HG03045 (cell line): ENCODE data around the gene CRB2.
"Not testable (repeated sequence)": the region's sequence is repeated elsewhere in the genome, so short reads cannot be mapped to it uniquely, and the experiment has no call there.

Experiments
- ATAC-seq: cut with Tn5 transposase; IDR thresholded peaks from one replicate; pipeline ENCODE4 v1.9.1; 2021; ENCODE audit warnings: mild to moderate bottlenecking, moderate library complexity; ENCODE audit not compliant: unreplicated experiment

The CRB2 gene

DNA sequence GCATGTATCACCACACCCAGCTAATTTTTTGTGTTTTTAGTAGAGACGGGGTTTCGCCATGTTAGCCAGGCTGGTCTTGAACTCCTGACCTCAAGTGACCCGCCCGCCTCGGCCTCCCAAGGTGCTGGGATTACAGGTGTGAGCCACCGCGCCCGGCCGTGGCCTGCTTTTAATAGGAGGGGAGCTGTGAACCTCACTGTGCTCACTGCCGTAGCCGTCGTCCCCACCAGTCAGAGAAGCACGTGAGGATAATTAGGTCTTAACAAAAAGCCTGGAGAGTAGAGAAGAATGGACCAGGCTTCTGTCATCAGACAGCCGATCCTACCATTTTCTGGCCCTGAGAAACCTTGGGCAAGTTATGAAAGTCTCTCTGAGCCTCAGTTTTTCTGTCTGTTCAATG is 42.9 kb downstream of the CRB2 start:
- not testable (repeated sequence) for ATAC-seq

DNA sequence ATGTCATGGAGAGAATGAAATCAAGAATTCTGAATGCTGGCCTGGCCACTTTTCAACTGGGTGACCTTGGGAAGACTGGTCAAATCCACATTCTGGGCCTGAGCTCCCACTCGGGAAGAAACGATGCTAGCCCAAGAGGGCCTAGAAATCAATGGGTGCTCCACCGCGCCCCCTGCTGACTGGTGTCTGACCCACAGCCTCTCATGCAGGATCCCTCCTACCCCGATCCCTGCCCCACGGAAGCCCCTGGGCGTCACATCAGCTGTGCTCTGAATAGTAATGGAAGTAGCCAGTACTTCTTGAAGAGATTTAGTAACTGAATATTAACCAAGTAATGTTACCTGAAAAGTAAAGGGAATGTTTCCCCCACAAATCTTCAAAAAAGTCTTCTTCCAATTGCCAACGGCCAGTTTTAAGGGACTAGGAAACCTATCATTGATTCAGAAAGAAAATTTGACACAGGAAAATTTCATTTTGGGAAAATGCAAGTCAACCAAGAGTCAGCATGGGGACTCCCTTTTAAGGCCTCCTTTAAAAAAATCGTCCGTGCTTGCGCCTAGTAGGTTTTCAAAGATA is 43.9 kb downstream of the CRB2 start:
- no peak for ATAC-seq

DNA sequence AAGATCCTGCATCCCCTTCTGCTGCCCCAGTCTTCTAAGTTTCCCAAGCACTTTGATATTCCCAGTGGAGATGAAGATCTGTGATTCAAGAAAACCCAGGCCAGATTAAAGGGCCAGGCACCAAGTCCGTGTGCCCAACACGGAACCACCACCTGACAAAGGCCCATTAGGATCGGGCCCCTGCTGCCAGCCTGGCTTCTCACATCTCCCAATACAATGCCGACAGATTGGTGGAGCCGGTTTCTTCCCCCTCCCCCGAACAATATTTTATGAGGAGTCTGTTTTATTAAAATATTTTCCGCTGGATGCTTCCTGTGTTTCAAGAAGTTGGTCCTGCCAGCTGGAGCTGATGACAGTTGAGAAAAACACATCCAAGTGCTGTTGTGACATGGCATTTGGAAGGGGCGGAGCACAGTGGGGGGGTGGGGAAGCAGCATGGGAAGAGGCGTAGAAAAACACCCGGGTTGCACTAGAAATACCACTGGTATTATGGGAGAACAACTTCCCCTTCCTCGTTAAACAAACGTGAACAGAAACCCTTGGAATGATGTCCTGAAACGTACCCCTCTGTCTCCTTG is 45.0 kb downstream of the CRB2 start:
- ATAC-seq = no peak

DNA sequence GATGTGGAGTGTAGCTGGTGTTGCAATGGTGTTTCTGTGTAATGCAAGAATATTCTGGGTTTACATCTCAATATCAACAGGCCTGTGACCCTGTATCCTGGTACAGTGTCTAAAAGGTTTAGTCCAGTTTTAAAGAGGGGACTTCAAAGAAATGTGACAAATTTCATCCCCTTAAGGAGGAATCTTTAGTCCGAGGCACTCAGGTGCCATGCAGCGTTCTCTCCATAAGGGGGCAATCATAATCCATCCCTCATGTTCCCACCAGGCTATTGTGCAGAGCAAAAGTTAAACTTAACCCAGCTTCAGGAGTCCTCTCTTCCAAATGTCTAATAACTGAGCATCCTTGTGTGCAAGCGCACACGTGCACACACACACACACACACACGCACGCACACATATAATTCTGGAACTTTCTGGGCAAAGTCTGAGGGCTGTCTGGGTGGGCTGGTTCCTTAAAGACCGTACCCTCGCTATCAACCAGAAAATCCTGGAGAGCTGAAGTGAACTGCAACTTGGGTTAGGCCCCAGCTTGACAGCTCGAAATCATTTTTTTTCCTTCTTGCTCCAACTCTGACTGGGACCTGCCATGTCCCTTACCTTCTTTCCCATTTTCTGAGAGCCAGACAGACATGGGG is 46.0 kb downstream of the CRB2 start:
- no peak for ATAC-seq

DNA sequence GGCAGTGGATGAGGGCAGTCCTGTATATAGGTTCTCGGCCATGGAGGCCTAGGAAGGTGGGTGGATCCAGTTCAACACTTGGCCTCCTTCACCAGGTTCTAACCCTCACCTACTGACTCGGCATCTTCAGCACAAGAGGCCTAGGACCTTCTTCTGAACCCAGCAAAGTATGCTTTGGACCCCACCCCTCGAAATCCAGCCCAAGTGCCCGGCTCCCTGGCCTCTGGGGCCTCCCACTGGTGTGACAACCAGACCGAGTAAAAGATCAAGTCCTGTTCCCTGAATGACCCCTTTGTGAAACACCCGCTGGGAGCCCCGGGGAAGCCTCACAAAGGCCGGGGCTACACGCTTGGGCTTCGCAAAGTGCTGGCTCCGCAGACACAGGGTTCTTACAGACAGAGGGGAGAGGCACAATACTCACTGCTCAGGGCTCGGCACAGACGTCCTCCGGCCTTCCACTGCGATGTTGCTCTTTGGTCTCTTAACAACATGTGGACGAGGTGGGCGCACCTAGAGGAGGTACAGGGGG is 47.0 kb downstream of the CRB2 start:
- ATAC-seq = no peak

DNA sequence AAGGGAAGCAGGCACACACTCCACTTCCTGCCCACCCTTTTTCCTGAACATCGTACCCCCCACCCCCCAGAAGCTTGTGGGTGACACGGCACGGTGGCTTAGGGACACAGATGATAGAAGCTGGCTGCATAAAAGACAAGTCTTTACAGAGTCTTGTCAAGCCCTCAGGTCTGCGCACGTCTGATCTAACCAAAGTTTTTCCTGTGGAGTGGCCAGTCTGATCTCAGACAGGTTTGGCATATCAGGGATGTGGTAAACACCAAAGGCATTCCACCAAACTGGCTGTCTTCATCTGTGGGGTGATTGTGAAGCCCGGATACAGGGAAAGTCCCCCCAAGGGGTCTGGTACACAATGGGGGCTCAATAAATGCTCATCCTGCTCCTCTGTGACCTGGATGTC is 50.0 kb downstream of the CRB2 start:
- no peak for ATAC-seq

DNA sequence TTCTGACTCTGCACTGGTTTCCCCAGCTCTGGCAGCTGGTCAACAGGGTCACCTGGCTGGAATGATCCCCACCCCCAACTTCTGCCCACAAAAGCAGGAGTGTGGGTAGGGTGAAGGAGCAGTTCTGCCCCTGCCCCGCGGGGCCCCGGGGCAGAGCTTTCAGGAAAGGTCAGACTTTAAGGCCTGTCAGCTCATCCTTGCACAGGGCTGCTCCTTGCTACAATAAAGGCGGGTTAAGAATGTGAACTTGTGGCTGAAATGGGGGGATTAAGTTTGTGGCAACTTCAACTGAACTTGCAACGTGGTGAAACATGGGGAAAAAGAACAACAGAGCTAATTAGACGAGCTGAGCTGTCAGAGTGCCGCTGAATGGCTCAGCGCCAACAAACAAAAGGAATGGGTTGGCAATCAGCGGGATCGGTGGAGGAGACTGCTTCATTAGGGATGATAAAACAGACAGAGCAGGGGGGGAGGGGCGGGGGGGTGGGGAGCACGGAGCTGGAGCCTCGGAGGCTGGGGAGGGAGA is 50.8 kb downstream of the CRB2 start:
- no peak for ATAC-seq

DNA sequence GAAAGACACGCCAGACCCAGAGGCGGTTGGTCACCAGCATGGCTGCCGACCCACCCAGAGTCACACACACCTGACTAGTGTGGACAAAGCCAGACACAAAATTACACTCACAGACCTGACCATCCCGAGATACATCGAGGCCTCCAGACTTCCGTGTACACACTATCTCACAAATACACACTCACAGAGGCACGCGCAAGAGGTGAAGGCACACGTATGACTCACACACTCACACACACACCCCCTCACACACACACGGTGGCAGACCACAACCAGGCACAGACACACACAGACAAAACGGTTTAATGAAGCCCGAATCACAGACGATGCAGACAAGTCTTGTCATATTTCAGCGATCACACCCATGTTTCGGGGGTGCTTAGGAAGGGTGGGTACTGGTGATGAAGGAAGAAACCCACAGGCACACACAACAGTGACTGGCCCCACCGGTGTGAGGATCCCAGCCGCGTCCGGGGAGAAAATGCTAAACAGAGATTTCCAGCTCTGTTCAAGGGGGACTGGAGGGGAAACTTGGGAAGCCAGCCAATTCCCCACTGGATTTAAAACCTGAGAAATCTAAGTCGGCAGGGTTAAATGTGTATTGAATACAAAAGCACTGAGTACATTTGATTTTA is 51.3 kb downstream of the CRB2 start:
- no peak for ATAC-seq

DNA sequence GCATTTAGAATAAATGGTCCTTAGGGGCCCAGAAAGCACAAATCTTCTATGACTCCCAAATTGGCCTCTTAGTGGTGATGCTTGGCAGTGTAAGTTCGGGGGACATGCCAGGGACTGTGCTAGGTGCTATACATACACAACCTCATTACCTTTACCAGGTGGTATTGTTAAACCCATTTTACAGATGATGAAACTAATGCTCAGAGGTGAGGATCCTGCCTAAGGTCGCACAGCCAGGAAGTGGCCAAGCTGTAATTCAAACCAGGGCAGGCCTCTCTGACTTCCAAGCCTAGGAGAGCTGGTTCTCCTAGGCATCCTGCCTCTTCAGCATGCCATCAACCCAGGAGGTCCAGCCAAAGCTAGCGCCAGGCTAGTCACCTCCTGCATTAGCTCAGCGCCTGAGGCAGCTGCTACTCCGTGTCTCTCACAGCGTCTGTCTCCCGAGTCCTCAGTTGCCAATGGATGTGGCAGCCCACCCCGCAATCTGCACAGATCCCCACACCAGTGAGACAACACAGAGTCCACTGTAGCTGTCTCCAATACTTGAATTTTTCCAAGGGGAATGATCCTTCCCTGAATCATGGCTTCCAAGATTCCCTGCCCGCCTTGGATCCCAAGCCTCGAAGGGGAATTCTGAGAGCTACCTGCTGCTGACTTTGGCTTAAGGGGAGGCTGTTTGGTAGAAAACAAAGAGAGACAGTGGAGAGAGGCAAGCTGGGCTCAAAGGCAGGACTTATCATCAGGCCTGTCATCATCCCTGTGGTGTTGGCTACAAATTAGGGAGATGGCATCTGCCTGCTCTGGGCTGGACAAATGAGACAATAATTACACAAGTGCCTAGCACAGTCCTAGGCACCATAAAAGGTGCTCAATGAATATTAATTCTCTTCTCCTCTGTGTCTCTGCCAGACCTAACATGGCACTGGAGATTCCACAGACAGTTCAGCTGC is 52.6 kb downstream of the CRB2 start:
- no peak for ATAC-seq

DNA sequence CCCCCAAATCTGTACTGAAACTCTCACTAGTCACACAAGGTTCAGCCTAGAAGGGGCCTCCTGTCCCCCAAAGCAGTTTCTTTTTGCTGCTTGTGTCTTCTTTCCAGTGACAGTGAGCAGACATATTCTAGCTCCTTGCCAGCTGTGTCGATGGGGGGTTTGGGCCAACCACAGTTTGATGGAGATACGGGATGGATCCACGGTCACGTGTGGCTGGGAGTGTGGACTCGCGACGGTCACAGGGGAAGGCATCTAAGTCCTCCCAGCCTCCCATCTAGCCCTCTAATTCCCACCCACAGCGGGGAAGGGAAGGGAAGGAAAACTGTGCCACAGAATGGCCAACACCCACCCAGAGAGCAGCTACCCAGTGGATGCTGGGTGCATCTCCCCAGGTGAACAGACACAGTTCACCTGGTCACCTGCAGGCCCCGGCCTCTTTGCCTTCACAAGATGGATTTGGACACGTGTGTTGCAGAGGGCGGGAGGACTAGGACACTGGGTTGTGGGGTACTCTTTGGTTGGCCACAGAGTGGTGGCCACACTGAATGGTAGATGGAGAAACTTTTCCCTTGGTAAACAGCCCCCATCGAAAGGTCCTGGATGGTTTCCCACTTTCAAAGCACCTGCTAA is 54.4 kb downstream of the CRB2 start:
- no peak for ATAC-seq

DNA sequence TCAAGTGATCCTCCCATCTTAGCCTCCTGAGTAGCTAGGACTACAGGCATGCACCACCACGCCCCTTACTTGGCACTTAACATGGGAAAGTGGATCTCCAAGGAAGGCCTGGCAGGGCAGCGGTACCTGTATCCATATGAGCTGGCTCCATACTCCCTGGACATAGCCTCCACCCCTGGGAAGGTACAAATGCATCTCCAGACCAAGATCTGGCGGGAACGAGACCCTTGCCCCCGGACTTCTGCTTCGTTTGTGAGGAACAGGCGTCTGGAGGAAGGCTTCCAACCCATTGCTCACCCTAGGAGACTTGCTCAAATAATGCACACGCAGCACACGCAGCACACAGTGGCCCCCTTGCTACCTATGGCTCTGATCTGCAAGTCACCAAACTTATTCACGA is 55.2 kb downstream of the CRB2 start:
- ATAC-seq = no peak

DNA sequence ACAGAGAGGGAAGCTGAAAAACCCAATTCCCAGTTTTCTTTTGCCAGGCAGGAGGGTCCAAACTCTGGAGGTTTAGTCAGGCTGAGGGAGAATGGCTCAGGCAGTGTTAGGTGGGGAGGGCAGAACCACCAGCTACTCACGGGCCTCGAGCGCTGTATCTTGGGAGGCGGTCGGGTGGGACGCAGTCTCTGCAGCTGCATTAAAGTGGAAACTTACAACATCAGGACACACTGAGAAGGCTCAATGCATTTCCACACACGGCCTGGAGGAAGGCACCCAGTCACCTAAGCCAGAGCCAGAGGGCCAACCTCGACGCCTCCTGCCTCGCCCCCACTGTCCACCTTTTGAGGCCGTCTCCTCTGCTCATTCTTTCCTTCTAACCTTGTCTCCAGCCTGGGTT is 55.6 kb downstream of the CRB2 start:
- no peak for ATAC-seq

DNA sequence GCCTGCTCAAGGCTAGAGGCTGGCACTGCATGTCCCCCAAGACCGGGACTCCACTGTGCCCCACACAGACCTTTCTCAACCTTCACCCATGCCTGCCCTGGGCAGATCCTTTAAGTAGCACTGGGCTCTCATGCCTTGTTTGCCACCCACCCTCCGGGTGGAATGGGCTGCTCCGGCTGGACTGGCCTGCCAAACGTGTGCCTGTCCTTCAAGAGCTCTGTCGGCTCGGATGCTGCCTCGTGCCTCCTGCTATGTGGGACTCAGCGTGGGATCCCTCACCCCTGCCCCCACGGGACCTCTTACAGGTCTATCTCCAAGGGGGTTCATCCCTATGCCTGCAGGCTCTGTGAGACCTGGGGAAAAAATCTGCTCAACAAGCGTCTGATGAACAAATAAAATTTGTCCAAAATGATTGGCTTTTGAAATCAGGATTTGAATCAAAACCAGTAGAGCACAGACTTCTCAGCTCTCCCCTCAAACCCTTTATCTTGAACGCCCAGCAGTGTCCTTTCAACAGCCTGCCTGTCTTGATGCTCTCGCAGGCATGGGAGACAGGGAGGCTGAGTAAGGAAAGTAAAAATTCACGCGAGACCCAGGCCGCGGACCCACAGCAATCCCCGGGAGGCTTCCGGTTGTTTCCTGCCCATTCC is 56.3 kb downstream of the CRB2 start:
- no peak for ATAC-seq

DNA sequence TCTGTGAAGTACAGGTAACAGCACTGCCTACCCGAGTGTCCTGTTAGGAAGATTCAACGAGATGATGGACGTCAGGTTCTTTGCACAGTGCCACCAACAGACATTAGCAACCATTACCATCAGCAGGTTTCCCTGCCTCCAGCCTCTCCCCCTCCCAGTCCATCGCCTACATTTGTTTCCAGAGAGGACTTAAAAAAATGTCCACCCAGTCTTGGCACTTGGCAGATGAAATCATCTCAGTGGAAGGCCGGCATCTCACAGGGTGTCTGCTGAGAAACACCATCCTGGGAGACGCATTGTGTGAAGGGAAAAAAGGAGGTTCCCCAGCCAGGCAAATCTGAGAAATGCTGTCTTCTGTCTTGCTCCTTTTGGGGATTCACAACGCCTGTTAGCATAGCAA is 58.2 kb downstream of the CRB2 start:
- ATAC-seq = no peak

DNA sequence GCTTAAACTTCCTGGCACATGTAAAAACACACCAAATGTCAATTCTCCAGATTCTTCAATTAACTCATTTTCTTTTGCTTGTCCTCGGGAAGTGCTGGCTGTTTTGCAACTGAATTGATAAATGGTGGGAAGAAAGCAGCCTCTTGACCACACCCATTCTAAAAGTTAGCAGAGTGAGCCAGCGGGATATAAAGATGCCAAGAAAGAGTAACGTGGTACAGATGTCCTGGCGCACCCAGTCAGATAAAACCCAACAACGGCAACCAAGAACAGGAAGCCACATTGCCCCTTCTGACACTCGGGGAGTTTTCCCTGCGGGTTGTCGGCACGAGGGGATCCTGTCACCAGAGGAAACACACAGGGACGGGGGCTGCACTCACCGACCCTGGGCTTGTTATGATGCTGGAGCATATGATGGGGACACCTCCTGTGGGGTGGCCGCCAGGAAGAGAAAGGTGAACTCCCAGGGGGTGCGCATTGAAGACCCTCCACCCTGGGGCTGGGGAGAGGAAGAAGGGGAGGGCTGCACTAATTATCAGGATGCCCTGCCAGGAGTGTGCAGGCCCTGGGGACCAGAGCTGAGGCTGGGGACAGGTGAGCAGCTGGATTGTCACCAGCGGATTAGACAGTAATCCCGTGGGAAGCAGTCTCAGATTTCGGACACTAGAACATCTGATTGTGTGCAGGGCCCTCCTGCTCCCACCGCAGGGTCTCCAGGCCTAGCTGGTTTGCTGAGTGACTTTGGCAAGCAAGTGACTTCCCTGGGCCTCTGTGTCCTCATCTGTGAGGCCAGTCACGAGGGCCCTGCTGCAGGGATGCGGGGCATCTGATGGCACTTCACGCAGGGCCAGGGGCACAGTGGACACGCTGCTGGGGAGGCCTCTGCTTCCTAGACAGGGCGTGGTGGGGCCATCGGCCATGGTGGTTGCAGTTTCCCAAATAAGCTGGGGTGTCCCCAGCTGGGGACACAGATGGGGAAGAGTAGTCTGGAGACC is 59.2 kb downstream of the CRB2 start:
- no peak for ATAC-seq

DNA sequence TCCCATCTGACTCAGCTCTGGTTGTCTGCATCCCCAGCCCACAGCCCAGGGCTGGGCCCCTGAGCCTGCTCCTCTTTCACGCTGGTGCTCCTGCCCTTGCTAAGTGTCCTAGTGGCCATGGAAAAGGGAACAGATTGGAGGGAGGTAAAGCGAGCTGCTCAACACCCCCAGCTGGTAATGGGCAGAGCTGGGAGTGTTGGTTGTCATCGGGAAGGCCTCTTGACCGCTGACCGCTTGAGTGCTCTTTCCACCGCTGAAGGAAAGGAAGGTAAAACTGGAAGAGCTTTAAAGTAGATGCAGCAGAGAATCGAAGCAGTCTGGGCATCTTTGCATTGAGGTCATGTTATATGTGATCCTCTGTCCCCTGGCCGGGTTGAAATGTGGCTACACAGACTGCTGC is 60.2 kb downstream of the CRB2 start:
- ATAC-seq = no peak

DNA sequence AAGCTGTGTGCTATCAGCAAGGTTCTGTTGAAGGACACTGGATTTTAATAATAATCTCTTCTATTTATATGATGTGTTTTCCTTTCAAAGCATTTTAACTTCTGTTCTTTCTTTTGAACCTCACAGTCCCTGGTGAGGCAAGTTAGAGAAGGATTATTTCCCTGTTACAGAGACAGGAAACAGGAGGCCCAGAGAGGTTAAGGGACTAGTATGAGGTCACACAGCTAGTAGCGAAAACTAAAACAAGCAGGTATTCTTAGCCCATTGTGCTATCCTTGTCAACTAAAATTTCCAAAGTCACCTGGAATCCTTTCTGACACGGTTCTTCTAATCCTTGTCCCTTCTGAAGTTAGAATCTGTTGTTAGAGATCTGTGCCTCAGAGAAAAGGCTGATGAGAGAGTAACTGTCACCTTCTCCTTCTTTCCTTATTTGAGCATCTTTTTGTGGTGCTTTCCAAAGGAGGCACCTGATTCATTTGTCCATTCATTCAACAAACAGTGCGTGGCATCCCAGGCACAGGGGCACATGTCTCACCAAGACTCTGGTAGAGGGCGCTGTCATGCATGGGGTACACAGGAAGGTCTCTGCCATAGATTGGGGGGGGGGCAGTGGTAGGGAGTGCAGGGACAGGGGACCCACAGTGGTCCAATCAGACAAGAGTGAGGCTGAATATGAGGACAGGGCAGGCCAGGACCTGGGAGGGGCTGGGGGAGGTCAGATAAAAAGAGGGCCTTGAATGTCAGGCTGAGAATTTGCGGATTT is 61.5 kb downstream of the CRB2 start:
- no peak for ATAC-seq

DNA sequence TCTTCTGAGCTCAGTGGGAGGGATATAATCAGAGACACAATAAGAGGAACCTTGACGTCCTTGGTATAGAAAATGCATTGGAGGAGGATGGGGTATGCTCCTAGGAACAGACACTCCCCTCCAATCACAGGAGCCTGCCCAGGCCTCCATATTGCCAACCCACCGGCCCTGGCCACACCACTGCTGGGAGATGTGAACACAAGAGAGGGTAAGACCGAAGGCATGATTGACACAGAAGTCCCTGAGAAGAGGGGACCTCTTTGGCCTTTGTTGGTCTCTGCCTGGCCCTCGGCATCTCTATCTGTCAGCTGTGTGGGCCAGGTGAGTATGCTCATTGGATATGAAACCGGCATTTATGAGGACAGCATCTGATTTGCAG is 62.0 kb downstream of the CRB2 start:
- no peak for ATAC-seq
